Peyer's patch (tissue), 4 donors: Measurements from ENCODE around the gene TTC28. TPM values are rescaled to one million over a fixed set of nuclear protein-coding genes. Genes with fewer than 3 reads are reported as not detected.

Source experiments
- DNase-seq, 3 donors: peaks; one replicate each; pipeline ENCODE4 v3.0.0-alpha.2; 2017 to 2019
- H3K27ac ChIP-seq, 4 donors: fragments of 200-600 bp; sonication (generic); one replicate each; pipeline ENCODE4 v1.5.1; 2016 to 2019
- H3K27me3 ChIP-seq, 2 donors: fragments of 200-600 bp; sonication (generic); one replicate each; pipeline ENCODE4 v1.5.1; 2019
- H3K36me3 ChIP-seq, 3 donors: fragments of 200-600 bp; sonication (generic); one replicate each; pipeline ENCODE4 v1.5.1; 2016 to 2019
- H3K4me1 ChIP-seq, 4 donors: fragments of 200-600 bp; sonication (generic); one replicate each; pipeline ENCODE4 v1.5.1; 2016 to 2019
- H3K4me3 ChIP-seq, 4 donors: fragments of 200-600 bp; sonication (generic); 1 replicate in 3 of 4; 2 replicates in 1 of 4; pipeline ENCODE4 v1.5.1; 2016 to 2019; ENCODE audit warnings: mild to moderate bottlenecking in 1 of 4
- H3K9me3 ChIP-seq, 4 donors: fragments of 200-600 bp; sonication (generic); one replicate each; pipeline ENCODE4 v1.5.1; 2016 to 2019; ENCODE audit warnings: mild to moderate bottlenecking in 1 of 4
- POLR2A ChIP-seq, 2 donors: fragments of 450-650 bp; IDR thresholded peaks; one replicate each; pipeline ENCODE4 v1.5.1; 2017; ENCODE audit warnings: antibody characterized with exemption in 2 of 2, mild to moderate bottlenecking in 2 of 2, moderate library complexity in 2 of 2
- total RNA-seq, 4 donors: library from RNA; depleted of rRNA; stranded (reverse); fragments of >200 nt; gene quantifications; one replicate each; pipeline ENCODE4 v1.1.0, GENCODE V29; 2016
- TF ChIP-seq, protein P1 (sequence below), 6 experiments: fragments of 450-650 bp in 4 of 6; fragments of 200-600 bp in 2 of 6; sonication (generic) in 1 of 6; IDR thresholded peaks; one replicate each; pipeline ENCODE4 v1.5.1; 2017 to 2019; ENCODE audit warnings: antibody characterized with exemption in 6 of 6, mild to moderate bottlenecking in 3 of 6, moderate library complexity in 1 of 6

The TTC28 gene
- total RNA-seq, 4 donors from 2014 or later, result 9.1 to 46.4 (median 35.2) TPM

DNA sequence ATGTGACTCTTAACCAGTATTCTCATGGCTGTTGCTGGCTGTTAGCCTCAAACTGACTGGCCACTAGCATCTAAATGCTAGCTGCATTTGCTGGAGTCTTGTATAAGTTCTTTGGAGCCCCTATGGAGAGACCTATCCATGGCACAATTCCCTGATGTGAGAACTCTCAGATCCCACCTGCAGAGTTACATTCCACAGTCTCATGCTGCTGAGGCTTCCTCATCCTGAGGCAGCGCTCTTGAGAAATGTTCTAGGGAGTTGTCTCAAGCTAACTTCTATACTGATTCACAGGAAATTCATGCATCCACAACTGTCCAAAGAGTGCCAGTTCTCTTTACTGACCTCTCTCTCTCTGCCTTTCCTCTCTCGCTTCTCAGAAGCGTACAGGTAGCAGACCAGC, 542.6 kb downstream of the TTC28 start:
- Histone ChIP-seq H3K36me3 (no peaks in the 10 kb centered on the region), H3K4me3 (no peak overlapping the region), H3K9me3 (no peaks in the 10 kb centered on the region), H3K27me3 (no peaks in the 10 kb centered on the region), H3K27ac (no peak overlapping the region), H3K4me1 (no peaks in the 10 kb centered on the region)
- no peak for DNase-seq
- no peak for TF ChIP-seq POLR2A (IDR thresholded peaks at IDR 0.05)
- TF ChIP-seq, protein P1, sequence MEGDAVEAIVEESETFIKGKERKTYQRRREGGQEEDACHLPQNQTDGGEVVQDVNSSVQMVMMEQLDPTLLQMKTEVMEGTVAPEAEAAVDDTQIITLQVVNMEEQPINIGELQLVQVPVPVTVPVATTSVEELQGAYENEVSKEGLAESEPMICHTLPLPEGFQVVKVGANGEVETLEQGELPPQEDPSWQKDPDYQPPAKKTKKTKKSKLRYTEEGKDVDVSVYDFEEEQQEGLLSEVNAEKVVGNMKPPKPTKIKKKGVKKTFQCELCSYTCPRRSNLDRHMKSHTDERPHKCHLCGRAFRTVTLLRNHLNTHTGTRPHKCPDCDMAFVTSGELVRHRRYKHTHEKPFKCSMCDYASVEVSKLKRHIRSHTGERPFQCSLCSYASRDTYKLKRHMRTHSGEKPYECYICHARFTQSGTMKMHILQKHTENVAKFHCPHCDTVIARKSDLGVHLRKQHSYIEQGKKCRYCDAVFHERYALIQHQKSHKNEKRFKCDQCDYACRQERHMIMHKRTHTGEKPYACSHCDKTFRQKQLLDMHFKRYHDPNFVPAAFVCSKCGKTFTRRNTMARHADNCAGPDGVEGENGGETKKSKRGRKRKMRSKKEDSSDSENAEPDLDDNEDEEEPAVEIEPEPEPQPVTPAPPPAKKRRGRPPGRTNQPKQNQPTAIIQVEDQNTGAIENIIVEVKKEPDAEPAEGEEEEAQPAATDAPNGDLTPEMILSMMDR (IDR thresholded peaks at IDR 0.05), result no peak

DNA sequence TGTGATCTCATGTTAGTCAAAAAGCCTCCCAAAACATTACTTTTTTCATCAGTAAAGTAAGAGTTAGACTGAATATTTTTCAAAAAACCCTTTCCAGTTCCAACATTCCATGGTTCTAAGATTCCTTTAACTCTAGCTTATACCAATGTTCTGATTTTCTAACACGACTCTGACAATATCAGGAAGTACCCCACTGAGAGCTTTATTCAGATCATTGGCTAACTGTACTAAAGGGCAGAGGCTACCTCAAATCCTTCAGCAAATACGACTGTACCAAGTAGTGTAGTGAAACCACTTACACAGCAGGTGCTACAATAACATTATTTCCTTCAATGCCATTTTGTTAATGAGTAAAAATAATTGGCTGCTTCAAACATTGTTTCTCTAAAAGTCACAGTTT, 547.2 kb downstream of the TTC28 start:
- H3K27me3 ChIP-seq, result no peaks in the 10 kb centered on the region
- TF ChIP-seq, protein P1 (IDR thresholded peaks at IDR 0.05), result no peak
- TF ChIP-seq POLR2A (IDR thresholded peaks at IDR 0.05), result no peak
- H3K9me3 ChIP-seq, result no peaks in the 10 kb centered on the region
- no peaks in the 10 kb centered on the region for H3K36me3 ChIP-seq
- H3K4me3 ChIP-seq, result no peak overlapping the region
- no peaks in the 10 kb centered on the region for H3K4me1 ChIP-seq
- DNase-seq, result no peak
- H3K27ac ChIP-seq, result no peak overlapping the region

DNA sequence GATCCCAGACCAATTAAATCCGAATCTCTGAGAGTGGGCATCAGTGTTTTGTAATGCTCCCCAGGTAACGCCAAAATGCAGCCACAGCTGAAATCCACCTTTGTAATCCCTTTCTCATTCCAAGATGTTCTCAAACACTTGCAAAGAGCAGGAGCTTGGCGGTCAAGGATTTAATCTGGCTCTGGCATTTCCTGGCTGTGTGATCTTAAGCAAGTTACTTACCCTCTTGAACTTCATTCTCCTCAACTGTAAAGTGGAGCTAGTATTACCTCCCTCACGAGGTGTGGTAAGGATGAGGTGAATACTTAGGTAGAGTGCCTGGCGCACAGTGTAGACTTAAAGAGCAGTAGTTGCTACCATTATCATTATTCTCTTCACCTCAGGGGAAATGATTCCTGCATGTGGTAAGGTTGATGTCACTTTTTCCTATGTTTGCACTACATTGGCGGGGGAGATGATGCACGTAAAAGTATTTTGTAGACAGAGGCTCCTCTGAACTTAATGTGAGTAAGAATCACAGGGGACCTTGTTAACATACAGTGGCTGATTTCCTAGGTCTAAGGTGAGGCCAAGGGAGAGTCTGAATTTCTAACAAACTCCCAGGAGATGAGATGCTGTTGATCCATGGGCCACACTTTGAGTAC, 550.2 kb downstream of the TTC28 start:
- H3K27me3 ChIP-seq, result no peaks in the 10 kb centered on the region
- no peak overlapping the region for H3K4me3 ChIP-seq
- TF ChIP-seq, protein P1 (IDR thresholded peaks at IDR 0.05), result no peak
- no peak for TF ChIP-seq POLR2A (IDR thresholded peaks at IDR 0.05)
- H3K9me3 ChIP-seq, result no peaks in the 10 kb centered on the region
- no peaks in the 10 kb centered on the region for H3K4me1 ChIP-seq
- H3K27ac ChIP-seq, result no peak overlapping the region
- no peaks in the 10 kb centered on the region for H3K36me3 ChIP-seq
- DNase-seq, result no peak

DNA sequence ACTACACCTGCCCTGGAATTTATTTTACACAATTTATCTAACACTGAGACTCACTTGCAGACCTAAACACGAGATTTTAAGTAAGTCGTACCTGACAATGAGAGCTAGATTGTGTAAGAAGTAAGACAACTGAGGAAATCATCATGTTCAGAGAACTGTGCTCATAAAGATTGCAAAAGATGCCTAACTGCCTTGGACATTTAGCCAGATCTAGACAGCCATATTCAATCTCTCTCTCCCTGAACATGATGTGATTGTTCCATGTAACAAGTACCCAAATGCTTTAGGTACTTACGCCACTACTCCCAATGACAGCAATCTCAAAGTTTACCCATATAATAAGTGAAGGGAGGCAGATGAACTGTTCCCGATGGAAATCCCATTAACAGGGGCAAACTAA, 550.8 kb downstream of the TTC28 start:
- no peaks in the 10 kb centered on the region for H3K27me3 ChIP-seq
- no peaks in the 10 kb centered on the region for H3K36me3 ChIP-seq
- no peak for DNase-seq
- H3K27ac ChIP-seq, result no peak overlapping the region
- no peak overlapping the region for H3K4me3 ChIP-seq
- no peak for TF ChIP-seq POLR2A (IDR thresholded peaks at IDR 0.05)
- TF ChIP-seq, protein P1 (IDR thresholded peaks at IDR 0.05), result no peak
- no peaks in the 10 kb centered on the region for H3K4me1 ChIP-seq
- no peaks in the 10 kb centered on the region for H3K9me3 ChIP-seq

DNA sequence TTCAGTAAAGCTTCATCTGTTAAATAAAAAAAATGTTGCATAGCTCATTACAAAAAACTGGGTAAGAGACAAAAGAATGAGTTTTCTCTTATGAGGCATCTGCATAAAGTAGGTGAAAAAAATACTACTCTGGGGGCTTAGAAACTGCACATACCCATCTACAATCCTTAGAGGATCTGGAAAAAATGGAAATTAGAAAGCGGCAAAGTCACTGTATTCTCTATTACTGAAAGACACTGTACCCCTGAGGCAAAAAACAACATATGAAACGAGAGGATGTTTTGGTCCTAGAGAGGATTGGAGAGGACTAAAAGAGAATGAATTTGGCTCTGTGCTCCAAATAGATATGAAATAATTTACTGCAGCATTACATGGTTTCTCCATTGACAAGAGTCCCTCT, 553.8 kb downstream of the TTC28 start:
- Histone ChIP-seq H3K4me3 (no peak overlapping the region), H3K36me3 (no peaks in the 10 kb centered on the region), H3K27me3 (no peaks in the 10 kb centered on the region), H3K27ac (no peak overlapping the region), H3K4me1 (no peaks in the 10 kb centered on the region), H3K9me3 (no peaks in the 10 kb centered on the region)
- DNase-seq, result no peak
- TF ChIP-seq, protein P1 (IDR thresholded peaks at IDR 0.05), result no peak
- no peak for TF ChIP-seq POLR2A (IDR thresholded peaks at IDR 0.05)
